Upper lobe of left lung (tissue), 6 donors: Measurements from ENCODE around the gene CRYAB. TPM values are rescaled to one million over a fixed set of nuclear protein-coding genes. Genes with fewer than 3 reads are reported as not detected.

Experiments used
- ATAC-seq, 2 donors: fragments of 200-7000 bp; cut with Tn5 transposase; one replicate each; pipeline ENCODE4 v1.9.1; 2022; ENCODE audit warnings: mild to moderate bottlenecking in 2 of 2, moderate library complexity in 2 of 2; ENCODE audit not compliant: low FRiP score in 2 of 2
- DNase-seq, 2 donors: peaks; one replicate each; pipeline ENCODE4 v3.0.0-alpha.2; 2019 to 2020
- H3K27ac ChIP-seq, 4 donors: fragments of 200-600 bp; sonication (generic); one replicate each; pipeline ENCODE4 v1.5.1; 2016 to 2019
- H3K27me3 ChIP-seq, 4 donors: fragments of 200-600 bp; sonication (generic); one replicate each; pipeline ENCODE4 v1.5.1; 2017 to 2019
- H3K36me3 ChIP-seq, 4 donors: fragments of 200-600 bp; sonication (generic); one replicate each; pipeline ENCODE4 v1.5.1; 2016 to 2019
- H3K4me1 ChIP-seq, 4 donors: fragments of 200-600 bp; sonication (generic); one replicate each; pipeline ENCODE4 v1.5.1; 2018 to 2019
- H3K4me3 ChIP-seq, 4 donors: fragments of 200-600 bp; sonication (generic); one replicate each; pipeline ENCODE4 v1.5.1; 2017 to 2019; ENCODE audit warnings: mild to moderate bottlenecking in 2 of 4, moderate library complexity in 1 of 4
- H3K9me3 ChIP-seq, 4 donors: fragments of 200-600 bp; sonication (generic); one replicate each; pipeline ENCODE4 v1.5.1; 2018 to 2019
- CTCF ChIP-seq, 6 experiments: fragments of 450-650 bp in 4 of 6; fragments of 200-600 bp in 2 of 6; sonication (generic) in 2 of 6; IDR thresholded peaks; one replicate each; pipeline ENCODE4 v1.5.1; 2016 to 2019; ENCODE audit warnings: antibody characterized with exemption in 6 of 6
- EP300 ChIP-seq, 4 donors: sonication (generic); formaldehyde crosslinking; IDR thresholded peaks; one replicate each; pipeline ENCODE4 v1.5.1; 2017; ENCODE audit warnings: antibody characterized with exemption in 4 of 4, control low read depth in 2 of 4
- POLR2A ChIP-seq, 4 donors: fragments of 450-650 bp; IDR thresholded peaks; one replicate each; pipeline ENCODE4 v1.5.1; 2016 to 2017; ENCODE audit warnings: antibody characterized with exemption in 4 of 4, mild to moderate bottlenecking in 2 of 4
- POLR2AphosphoS5 ChIP-seq, 2 donors: sonication (generic); formaldehyde crosslinking; IDR thresholded peaks; one replicate each; pipeline ENCODE4 v1.5.1; 2017; ENCODE audit warnings: antibody characterized with exemption in 2 of 2
- WGBS, 2 donors: methylation state at CpG; one replicate each; pipeline ENCODE4 v1.1.5; 2017 to 2018; 5-methylcytosine and 5-hydroxymethylcytosine counted together
- total RNA-seq, 6 donors: library from RNA; depleted of rRNA in 4 of 6; stranded (reverse); fragments of >200 nt in 4 of 6; gene quantifications; one replicate each; pipeline versions ENCODE4 v1.1.0 to v1.2.1, GENCODE V29; 2016 to 2021
- donor health status: DM: no; HTN: no; CAD: no; lungs with moderate emphysema.
- donor health status: DM: no; HTN: yes; CAD: no; lungs with severe emphysema.

Gene CRYAB
- total RNA-seq, 6 donors from 2014 or later: 21.0 to 79.7 (median 30.2) TPM

DNA sequence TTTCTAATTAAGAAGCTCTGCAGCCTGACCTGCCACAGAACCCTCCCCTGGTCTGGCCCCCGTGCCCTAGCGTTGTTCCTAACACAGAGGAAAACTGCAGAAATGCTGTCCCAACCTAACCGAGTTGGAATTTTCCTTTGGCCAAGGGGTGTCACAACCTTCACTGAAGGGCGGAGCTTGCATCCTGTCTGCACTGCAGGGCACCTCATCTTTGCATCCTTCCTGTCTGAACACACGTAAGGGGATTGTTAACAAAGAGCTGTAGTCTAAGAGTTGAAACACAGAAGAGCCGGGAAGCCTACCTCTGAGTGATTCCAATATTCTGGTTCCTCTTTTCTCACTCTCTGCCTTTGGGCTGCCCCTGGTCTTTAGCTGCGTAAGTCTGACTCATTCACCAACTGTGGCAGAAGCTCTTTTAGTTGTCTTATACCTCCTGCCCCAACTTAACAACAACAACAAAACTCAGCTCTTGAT, 27.2 kb upstream of the CRYAB start:
- Histone ChIP-seq H3K4me3 (no peak overlapping the region), H3K9me3 (no peaks in the 10 kb centered on the region), H3K27me3 (no peaks in the 10 kb centered on the region), H3K36me3 (no peaks in the 10 kb centered on the region), H3K4me1 (peaks cover 14 to 33% (median 25%) of the 10 kb centered on the region in 4 donors), H3K27ac (peak overlapping the region in 2 of 4 donors; percentile 41 to 54)
- WGBS, 2 donors: 33 to 37% methylated on average over 7 of the region's 7 CpGs
- no peak for DNase-seq
- peak in 1 of 2 donors; percentile 63 for ATAC-seq
- TF ChIP-seq CTCF (IDR thresholded peaks at IDR 0.05) (no peak), EP300 (IDR thresholded peaks at IDR 0.05) (no peak), POLR2AphosphoS5 (IDR thresholded peaks at IDR 0.05) (no peak), POLR2A (IDR thresholded peaks at IDR 0.05) (no peak)

- ATAC-seq (no peak), DNase-seq (peak in 1 of 2 donors; percentile 37)
- peaks cover 12 to 33% (median 25%) of the 10 kb centered on the region in 4 donors for H3K4me1 ChIP-seq
- no peaks in the 10 kb centered on the region for H3K36me3 ChIP-seq
- 61 to 64% methylated on average over 4 to 7 of the region's 7 CpGs for WGBS, 2 donors
- H3K27ac ChIP-seq: peak overlapping the region; percentile 15 to 73 (median 53)
- peak overlapping the region in 3 of 4 donors; percentile 73 to 82 (median 81) for H3K4me3 ChIP-seq
- H3K9me3 ChIP-seq: no peaks in the 10 kb centered on the region
- H3K27me3 ChIP-seq: no peaks in the 10 kb centered on the region
- TF ChIP-seq CTCF (IDR thresholded peaks at IDR 0.05) (no peak), POLR2AphosphoS5 (IDR thresholded peaks at IDR 0.05) (no peak), POLR2A (IDR thresholded peaks at IDR 0.05) (no peak), EP300 (IDR thresholded peaks at IDR 0.05) (no peak)
Measured at GRCh38 chr11:111937844-111938243, 26.3 kb upstream of the CRYAB start.

GRCh38 chr11:111937461-111937769, 25.8 kb upstream of the CRYAB start:
- DNase-seq (no peak), ATAC-seq (no peak)
- Histone ChIP-seq H3K4me1 (peaks cover 12 to 33% (median 25%) of the 10 kb centered on the region in 4 donors), H3K4me3 (peak overlapping the region; percentile 44 to 82 (median 77)), H3K36me3 (no peaks in the 10 kb centered on the region), H3K27me3 (no peaks in the 10 kb centered on the region), H3K9me3 (no peaks in the 10 kb centered on the region), H3K27ac (peak overlapping the region; percentile 15 to 73 (median 53))
- TF ChIP-seq CTCF (IDR thresholded peaks at IDR 0.05): no peak
- TF ChIP-seq POLR2AphosphoS5 (IDR thresholded peaks at IDR 0.05): no peak
- no peak for TF ChIP-seq POLR2A (IDR thresholded peaks at IDR 0.05)
- WGBS, 2 donors: 6 to 51% methylated on average over 5 to 7 of the region's 9 CpGs

DNA sequence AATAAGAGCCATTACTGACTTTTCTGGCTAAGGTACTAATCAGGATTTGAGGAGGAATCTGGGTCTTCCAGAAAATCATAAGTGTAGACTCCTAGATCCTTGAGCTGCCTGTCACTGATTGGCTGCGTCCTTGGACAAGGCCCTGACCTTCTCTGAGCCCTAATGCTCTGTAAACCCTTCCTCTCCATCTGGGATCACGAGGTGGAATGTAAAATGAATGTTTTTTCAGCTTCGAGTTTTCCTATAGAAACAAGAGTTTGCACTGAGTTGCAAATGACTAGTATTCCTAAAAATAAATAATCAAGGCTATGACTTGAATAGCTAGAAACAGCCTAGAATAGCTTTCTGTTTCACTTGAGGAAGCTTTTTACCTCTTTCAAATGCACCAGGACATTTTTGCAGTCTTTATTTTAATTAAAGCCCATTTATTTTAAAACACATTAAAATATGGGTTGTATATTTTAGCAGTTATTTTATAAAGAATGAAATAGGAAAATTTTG, 24.5 kb upstream of the CRYAB start:
- Histone ChIP-seq H3K4me1 (peaks cover 12 to 35% (median 30%) of the 10 kb centered on the region in 4 donors), H3K4me3 (peak overlapping the region in 2 of 4 donors; percentile 81 to 82), H3K9me3 (no peaks in the 10 kb centered on the region), H3K27ac (peak overlapping the region; percentile 16 to 64 (median 42)), H3K27me3 (no peaks in the 10 kb centered on the region), H3K36me3 (no peaks in the 10 kb centered on the region)
- ATAC-seq (no peak), DNase-seq (no peak)
- TF ChIP-seq POLR2AphosphoS5 (IDR thresholded peaks at IDR 0.05) (no peak), EP300 (IDR thresholded peaks at IDR 0.05) (no peak), CTCF (IDR thresholded peaks at IDR 0.05) (no peak), POLR2A (IDR thresholded peaks at IDR 0.05) (no peak)
- WGBS, 2 donors: 59% methylated on average over 3 of the region's 3 CpGs
